Left colon (tissue), 2 donors: ENCODE measurements around the gene GPR141. TPM values are rescaled to one million over a fixed set of nuclear protein-coding genes. Genes with fewer than 3 reads are reported as not detected.
"Not testable (repeated sequence)": the region's sequence is repeated elsewhere in the genome, so short reads cannot be mapped to it uniquely, and the experiment has no call there.

Experiments used
- ATAC-seq: fragments of 200-7000 bp; cut with Tn5 transposase; one replicate; pipeline ENCODE4 v1.9.1; 2020; ENCODE audit warnings: mild to moderate bottlenecking, moderate library complexity
- DNase-seq, 2 donors: peaks; one replicate each; pipeline ENCODE4 v3.0.0-alpha.2; 2020
- intact Hi-C, 2 donors: fragments of 100-400 bp; cut with DNase I in 1 of 2; cut with micrococcal nuclease in 1 of 2; formaldehyde crosslinking; loops; one replicate each; pipeline versions ENCODE4 v1.11.2 to v1.14.0; 2022; cut with DNase I, micrococcal nuclease
- total RNA-seq, 2 donors: library from RNA; stranded (reverse); fragmentation: NEBNext Ultra II Directional; extraction: Animal tissue kit (Norgen Biotek cat#: 25700); gene quantifications; one replicate each; pipeline ENCODE4 v1.2.1, GENCODE V29; 2021
- donor health status: DM: no; HTN: no; CAD: no.
- donor health status: DM: yes; HTN: yes; CAD: no.

Gene GPR141
- total RNA-seq, 2 donors from 2014 or later, result 0.40 to 0.50 TPM

- intact Hi-C loops, result no loop called here
- ATAC-seq, result no peak
Observed at GRCh38 chr7:37674531-37674930, 9.0 kb upstream of the GPR141 start.

GRCh38 chr7:37675749-37676148 is 7.8 kb upstream of the GPR141 start:
- ATAC-seq, result no peak
- intact Hi-C loops, result no loop called here
- DNase-seq, result no peak

More at GRCh38 chr7:37674531-37674930, 9.0 kb upstream of the GPR141 start:
- DNase-seq, result no peak

- no peak for ATAC-seq
- intact Hi-C loops, result no loop called here
Observed at GRCh38 chr7:37684927-37685326, 1.4 kb downstream of the GPR141 start.

GRCh38 chr7:37686556-37687345 is 3.2 kb downstream of the GPR141 start:
- ATAC-seq (no peak), DNase-seq (no peak)
- intact Hi-C loops, result no loop called here

More at GRCh38 chr7:37684927-37685326, 1.4 kb downstream of the GPR141 start:
- DNase-seq, result no peak

GRCh38 chr7:37690206-37690605 is 6.6 kb downstream of the GPR141 start:
- DNase-seq, result no peak
- intact Hi-C loops, result no loop called here
- ATAC-seq, result no peak

- intact Hi-C loops, result no loop called here
- ATAC-seq (no peak), DNase-seq (no peak)
Observed at GRCh38 chr7:37694208-37695094, 10.9 kb downstream of the GPR141 start.

- intact Hi-C loops, result no loop called here
- ATAC-seq (no peak), DNase-seq (no peak)
Observed at GRCh38 chr7:37698276-37698675, 14.7 kb downstream of the GPR141 start.

GRCh38 chr7:37698782-37699181 is 15.2 kb downstream of the GPR141 start:
- intact Hi-C loops, result no loop called here
- no peak for DNase-seq

DNA sequence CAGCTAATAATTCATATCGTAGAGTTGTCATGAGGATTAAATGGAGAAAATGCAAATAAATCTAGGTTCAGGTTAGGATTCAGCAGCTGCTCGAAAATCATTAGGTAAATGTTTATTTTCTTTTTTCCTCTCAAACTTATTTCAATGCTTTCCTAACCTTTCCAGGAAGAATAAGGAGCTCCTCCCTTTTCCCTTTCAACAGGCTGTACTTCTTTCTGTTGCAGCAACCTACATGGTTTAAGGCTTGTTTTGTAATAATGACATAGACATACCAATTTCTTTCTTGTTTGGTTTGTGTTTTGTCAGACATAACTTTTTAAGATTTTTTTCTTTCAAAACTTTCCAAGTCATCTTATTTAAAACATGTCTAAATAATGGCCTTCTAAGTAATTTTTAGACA is 18.2 kb downstream of the GPR141 start:
- intact Hi-C loops, result no loop called here
- DNase-seq (no peak), ATAC-seq (no peak)

More at GRCh38 chr7:37698782-37699181, 15.2 kb downstream of the GPR141 start:
- no peak for ATAC-seq

DNA sequence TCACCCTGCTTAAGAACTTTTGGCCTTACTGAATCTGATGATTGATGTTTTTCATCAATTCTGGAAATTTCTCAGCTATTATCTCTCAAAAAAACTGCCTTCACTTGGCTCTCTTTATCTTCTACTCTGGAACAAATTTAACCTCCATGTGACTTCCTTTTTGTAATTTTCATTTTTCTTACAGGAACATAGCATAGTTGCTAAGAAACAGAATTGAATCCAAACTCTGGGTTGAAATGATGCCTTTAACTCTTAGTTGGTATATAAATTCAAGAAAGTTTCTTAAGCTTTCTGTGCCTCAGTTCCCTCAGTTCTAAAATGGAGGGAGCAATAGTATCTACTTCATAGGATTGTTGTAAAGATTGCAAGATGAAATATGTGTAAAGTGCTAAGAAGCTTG is 19.8 kb downstream of the GPR141 start:
- intact Hi-C loops, result no loop called here
- no peak for DNase-seq
- ATAC-seq, result no peak

- ATAC-seq, intact Hi-C loops, DNase-seq: not testable (repeated sequence)
Observed at GRCh38 chr7:37704328-37704833, 20.8 kb downstream of the GPR141 start.

- DNase-seq (no peak), ATAC-seq (no peak)
- intact Hi-C loops, result no loop called here
Observed at GRCh38 chr7:37705976-37706375, 22.4 kb downstream of the GPR141 start.

- DNase-seq, result no peak
- ATAC-seq, result no peak
- intact Hi-C loops, result no loop called here
Observed at GRCh38 chr7:37706804-37707203, 23.2 kb downstream of the GPR141 start.

DNA sequence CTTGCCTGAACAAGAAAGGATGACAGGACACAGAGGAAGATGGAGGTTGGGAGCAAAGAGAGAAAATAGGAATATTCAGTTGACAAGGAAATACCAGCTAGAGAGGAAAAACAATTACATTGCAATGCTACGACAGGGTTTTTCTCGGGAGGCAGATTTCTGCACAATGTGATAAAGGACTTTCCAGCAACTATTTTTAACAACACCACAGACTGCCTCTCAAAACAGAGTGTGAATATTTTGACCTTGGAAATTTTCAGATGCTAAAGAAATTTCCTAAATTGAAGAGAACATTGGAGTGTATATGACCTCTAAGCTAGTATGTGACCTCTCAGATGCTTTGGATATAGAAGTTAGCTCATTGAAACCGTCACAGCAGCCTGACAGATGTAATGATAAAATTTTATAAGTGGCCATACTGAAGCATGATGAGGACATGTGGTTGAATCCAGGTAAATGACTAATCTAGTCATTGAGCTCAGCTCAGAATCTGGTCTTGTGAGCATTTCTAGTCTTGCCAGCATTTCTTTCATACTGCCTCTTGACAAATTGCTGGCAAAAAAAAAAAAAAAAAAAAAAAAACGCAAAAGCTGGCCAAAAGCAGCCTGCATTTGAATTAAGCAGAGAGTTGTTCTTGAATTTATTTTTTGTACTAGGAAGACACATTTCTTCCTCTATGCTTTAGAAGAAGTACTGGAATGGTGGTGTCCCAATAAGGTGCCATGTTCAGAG is 24.4 kb downstream of the GPR141 start:
- DNase-seq (no peak), ATAC-seq (no peak)
- intact Hi-C loops, result no loop called here

DNA sequence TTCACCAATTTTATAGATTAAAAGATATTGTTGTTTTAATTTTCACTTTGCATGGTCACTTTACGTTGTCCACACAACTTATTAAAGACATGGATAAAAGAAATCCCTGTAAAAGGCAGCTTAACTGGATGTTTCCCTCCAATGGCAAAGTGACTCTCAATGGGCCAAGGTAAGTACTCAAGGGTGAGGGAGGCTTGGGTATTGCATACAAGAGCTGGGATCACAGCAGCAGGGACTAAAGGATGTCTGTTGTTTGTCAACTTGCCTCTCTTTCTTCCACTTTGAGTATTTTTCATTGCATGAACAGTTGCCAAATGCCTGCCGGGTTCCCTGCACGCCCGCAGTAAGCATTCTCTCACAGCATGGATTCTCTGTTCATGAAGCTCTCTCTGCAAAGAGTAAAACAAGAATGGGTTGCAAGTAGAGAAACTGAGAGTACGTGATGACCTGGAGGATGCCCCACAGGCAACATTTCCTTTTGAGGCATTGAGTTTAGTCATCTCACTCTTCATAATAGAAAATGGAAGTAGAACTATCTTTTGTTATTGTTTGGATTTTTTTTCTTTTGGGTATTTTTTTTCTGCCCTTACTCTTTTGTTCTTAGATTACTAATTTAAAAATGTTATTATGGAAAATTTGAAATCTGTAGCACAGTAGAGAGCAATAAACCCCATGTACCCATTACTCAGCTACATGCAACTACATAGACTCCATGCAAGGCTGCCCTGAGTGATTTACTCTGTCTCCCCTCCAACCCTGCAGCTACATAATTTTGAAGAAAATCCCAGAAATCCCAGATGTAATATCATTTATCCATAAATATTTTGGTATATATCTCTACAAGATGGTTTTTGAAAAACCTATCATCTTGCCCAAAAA is 26.3 kb downstream of the GPR141 start:
- intact Hi-C loops, result no loop called here
- ATAC-seq (no peak), DNase-seq (no peak)

GRCh38 chr7:37713613-37714012 is 30.0 kb downstream of the GPR141 start:
- DNase-seq (no peak), ATAC-seq (no peak)
- intact Hi-C loops, result no loop called here

DNA sequence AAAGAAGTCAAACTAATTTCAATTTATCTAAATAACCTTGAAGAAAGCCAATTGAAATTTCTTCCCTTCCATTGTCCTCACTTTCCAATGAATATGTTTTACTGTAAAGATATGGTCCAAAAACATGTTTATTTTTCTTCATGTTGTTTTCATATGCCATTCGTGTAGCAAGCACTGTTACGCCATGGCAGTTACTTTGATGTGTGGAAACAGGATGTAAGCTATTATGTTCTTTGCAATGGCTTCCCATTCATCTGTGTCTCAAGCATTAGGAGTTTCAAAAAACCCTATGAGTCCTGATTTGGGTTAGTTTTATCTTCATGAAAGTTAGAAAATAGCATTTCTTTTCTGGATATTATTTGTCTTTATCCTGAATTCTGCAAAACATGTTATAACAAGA is 31.0 kb downstream of the GPR141 start:
- no peak for ATAC-seq
- no peak for DNase-seq
- intact Hi-C loops, result no loop called here

DNA sequence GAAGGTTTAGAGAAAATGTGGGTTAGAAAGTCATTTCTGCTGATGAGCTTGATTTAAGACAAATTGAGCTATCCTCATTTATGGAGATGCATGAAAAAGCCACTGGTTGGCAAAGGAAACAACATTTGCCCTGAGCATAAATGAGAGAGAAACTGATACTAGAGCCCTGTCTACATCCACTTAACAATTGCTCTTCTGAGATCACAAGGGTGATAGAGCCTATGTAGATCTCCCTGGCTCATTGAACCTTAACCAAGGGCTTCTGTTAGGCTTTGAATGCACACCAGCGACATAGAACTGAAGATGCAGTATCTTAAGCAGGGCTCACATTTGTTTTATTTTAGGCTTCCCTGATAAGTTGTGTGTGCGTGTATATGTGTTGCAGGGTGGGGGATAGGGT is 35.0 kb downstream of the GPR141 start:
- intact Hi-C loops, result no loop called here
- DNase-seq (no peak), ATAC-seq (no peak)
